ENCODE measurements around the gene MARCHF7.
"Not testable (repeated sequence)": the region's sequence is repeated elsewhere in the genome, so short reads cannot be mapped to it uniquely, and the experiment has no call there.

MARCHF7 gene

DNA sequence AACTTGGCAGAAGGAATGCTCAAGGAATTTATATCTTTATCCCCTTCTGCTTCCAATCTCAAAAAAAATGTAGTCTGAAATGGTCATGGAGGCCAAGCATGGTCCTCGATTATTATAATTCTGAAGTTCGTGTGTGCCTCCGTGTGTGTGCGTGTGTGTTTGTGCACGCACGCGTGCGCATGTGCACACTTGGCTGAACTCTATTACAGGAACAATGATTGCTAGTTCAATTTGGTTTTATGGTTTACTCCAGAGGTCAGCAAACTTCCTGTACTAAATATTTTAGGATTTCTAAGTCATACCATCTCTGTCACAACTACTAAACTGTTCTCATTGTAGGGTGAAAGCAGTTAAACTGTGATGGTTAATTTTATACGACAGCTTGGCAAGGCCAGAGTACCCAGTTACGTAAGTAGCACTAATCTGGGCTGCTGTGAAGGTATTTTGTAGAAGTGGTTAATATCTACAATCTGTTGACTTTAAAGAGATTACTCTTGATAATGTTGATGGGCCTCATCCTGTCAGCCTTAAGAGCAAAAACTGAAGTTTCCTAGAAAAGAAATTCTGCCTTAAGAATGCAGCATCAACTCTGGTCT, 5.8 kb upstream of the MARCHF7 start:
- WGBS (ENCODE audit: insufficient coverage, insufficient read length), result no CpG with 5 or more reads among the region's 10 CpGs
- no peak for DNase-seq (ENCODE audit: low read depth, low spot score)

DNA sequence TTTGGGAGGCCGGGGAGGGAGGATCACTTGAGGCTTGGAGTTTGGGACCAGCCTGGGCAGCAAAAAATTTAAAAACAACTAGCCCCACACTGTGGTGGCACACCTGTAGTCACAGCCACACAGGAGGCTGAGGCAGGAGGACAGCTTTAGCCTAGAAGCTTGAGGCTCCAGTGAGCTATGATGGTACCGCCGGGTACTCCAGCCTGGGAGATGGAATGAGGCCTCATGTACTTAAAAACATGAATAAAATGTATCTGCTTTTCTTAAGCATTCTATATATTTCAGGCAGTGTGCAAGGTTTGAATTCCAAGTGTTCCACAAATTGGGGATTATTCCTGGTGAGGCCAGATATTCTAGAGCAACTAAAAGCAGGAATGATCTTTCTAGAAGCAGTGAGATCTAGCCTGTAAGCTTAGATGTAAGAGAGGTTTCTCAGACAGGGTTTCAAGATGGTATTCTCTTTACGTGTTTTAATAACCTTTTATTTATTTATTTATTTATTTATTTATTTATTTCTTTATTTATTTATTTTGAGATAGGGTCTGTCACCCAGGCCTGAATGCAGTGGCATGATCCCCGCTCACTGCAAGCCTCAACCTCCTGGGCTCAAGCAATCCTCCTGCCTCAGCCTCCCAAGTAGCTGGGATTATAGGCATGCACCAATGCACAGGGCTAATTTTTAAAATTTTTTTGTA, 4.1 kb upstream of the MARCHF7 start:
- no peak for DNase-seq (ENCODE audit: low read depth, low spot score)
- Histone ChIP-seq H3K9me3 (ENCODE audit: control insufficient read depth, insufficient read depth, low read length) (no peaks in the 10 kb centered on the region), H3K27me3 (ENCODE audit: control insufficient read depth, insufficient read depth, low read length) (no peaks in the 10 kb centered on the region), H3K36me3 (ENCODE audit: control insufficient read depth, insufficient read depth, low read length) (peaks cover 2% of the 10 kb centered on the region; the same call in 1 of the 2 replicates), H3K4me3 (ENCODE audit: low read length) (no peak overlapping the region), H3K4me1 (ENCODE audit: control insufficient read depth, insufficient read depth, low read length) (no peaks in the 10 kb centered on the region), H3K27ac (ENCODE audit: low read length) (no peak overlapping the region)
- no CpG with 5 or more reads among the region's 5 CpGs for WGBS (ENCODE audit: insufficient coverage, insufficient read length)

More for the DNA sequence above, 5.8 kb upstream of the MARCHF7 start:
- Histone ChIP-seq H3K27me3 (ENCODE audit: control insufficient read depth, insufficient read depth, low read length) (no peaks in the 10 kb centered on the region), H3K4me3 (ENCODE audit: low read length) (no peak overlapping the region), H3K27ac (ENCODE audit: low read length) (no peak overlapping the region), H3K9me3 (ENCODE audit: control insufficient read depth, insufficient read depth, low read length) (no peaks in the 10 kb centered on the region), H3K4me1 (ENCODE audit: control insufficient read depth, insufficient read depth, low read length) (no peaks in the 10 kb centered on the region), H3K36me3 (ENCODE audit: control insufficient read depth, insufficient read depth, low read length) (peaks cover 2% of the 10 kb centered on the region; the same call in 1 of the 2 replicates)

DNA sequence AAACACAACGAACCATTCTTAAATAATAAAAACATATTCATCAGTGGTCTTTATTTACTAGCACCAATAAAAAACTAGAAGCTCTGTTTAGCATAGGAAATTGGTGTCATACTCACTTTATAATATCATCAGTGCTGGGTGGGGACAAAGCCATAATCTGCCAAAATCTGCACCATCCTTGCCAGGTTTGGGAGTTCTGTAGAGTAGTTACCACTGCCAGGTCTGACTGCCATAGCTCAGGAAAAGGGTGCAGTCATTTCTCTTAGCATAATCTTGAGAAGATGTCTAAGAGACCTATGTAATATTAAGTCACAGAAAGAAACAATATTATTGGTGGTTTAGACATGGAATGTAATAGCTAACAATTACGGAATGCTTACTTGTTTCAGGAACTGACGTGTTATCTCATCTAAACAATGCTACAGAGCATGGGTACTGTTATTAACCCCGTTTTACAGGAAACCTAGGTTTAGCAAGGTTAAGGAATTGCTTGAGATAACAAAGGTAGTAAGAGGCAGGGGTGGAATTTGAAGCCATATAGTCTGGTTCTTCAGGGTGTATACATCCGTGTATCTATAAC, 1.6 kb upstream of the MARCHF7 start:
- H3K27me3 ChIP-seq (ENCODE audit: control insufficient read depth, insufficient read depth, low read length), result no peaks in the 10 kb centered on the region

DNA sequence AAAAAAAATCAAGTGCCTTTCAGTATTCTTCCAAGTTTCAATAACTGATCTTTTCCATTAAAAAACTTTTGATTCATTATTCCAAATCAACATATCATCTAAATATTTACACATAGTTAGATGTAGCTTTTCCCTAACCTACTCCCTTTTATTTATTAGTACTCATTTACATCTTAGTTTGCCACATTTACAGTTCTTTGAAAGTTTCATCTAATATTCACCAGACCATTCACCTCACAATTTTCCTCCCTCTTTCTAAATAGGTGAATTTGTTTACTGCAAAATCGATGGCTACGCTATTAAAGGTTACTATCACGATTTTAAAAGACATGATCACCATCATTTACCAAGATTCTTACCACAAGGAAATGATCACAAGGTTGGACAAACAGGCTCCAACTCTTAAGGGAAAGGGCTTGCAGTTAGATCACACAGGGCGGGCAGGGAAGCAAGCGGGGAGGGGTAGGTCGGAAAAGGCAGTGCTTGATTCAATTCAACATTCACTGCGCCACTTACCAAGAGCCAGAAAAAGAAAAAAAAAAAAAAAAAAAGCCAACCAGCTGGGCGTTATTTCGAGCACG, 654 bp upstream of the MARCHF7 start:
- DNase-seq (ENCODE audit: low read depth, low spot score), result no peak
- Histone ChIP-seq H3K36me3 (ENCODE audit: control insufficient read depth, insufficient read depth, low read length) (no peaks in the 10 kb centered on the region), H3K9me3 (ENCODE audit: control insufficient read depth, insufficient read depth, low read length) (no peaks in the 10 kb centered on the region), H3K4me3 (ENCODE audit: low read length) (peak overlapping the region; percentile 96; the same call in 1 of the 2 replicates), H3K4me1 (ENCODE audit: control insufficient read depth, insufficient read depth, low read length) (no peaks in the 10 kb centered on the region; the same call in 1 of the 2 replicates), H3K27ac (ENCODE audit: low read length) (no peak overlapping the region), H3K27me3 (ENCODE audit: control insufficient read depth, insufficient read depth, low read length) (no peaks in the 10 kb centered on the region)
- WGBS (ENCODE audit: insufficient coverage, insufficient read length), result no CpG with 5 or more reads among the region's 10 CpGs

More for the DNA sequence above, 1.6 kb upstream of the MARCHF7 start:
- H3K9me3 ChIP-seq (ENCODE audit: control insufficient read depth, insufficient read depth, low read length), result no peaks in the 10 kb centered on the region
- WGBS (ENCODE audit: insufficient coverage, insufficient read length), result 100% methylated on average over 1 of the region's 5 CpGs
- no peak overlapping the region for H3K27ac ChIP-seq (ENCODE audit: low read length)
- H3K4me1 ChIP-seq (ENCODE audit: control insufficient read depth, insufficient read depth, low read length), result no peaks in the 10 kb centered on the region; the same call in 1 of the 2 replicates
- no peak overlapping the region for H3K4me3 ChIP-seq (ENCODE audit: low read length)
- DNase-seq (ENCODE audit: low read depth, low spot score), result no peak
- H3K36me3 ChIP-seq (ENCODE audit: control insufficient read depth, insufficient read depth, low read length), result peaks cover 2% of the 10 kb centered on the region; the same call in 1 of the 2 replicates

GRCh38 chr2:159712929-159713420, 669 bp downstream of the MARCHF7 start:
- Histone ChIP-seq H3K9me3 (ENCODE audit: control insufficient read depth, insufficient read depth, low read length) (no peaks in the 10 kb centered on the region), H3K4me3 (ENCODE audit: low read length) (peak overlapping the region; percentile 96), H3K27ac (ENCODE audit: low read length) (no peak overlapping the region), H3K36me3 (ENCODE audit: control insufficient read depth, insufficient read depth, low read length) (no peaks in the 10 kb centered on the region), H3K4me1 (ENCODE audit: control insufficient read depth, insufficient read depth, low read length) (no peaks in the 10 kb centered on the region; the same call in 1 of the 2 replicates), H3K27me3 (ENCODE audit: control insufficient read depth, insufficient read depth, low read length) (no peaks in the 10 kb centered on the region)
- no CpG with 5 or more reads among the region's 32 CpGs for WGBS (ENCODE audit: insufficient coverage, insufficient read length)
- no peak for DNase-seq (ENCODE audit: low read depth, low spot score)

- DNase-seq (ENCODE audit: low read depth, low spot score), result no peak
- H3K4me3 ChIP-seq (ENCODE audit: low read length), result peak overlapping the region; percentile 96; the same call in 1 of the 2 replicates
- no peaks in the 10 kb centered on the region for H3K9me3 ChIP-seq (ENCODE audit: control insufficient read depth, insufficient read depth, low read length)
- H3K27me3 ChIP-seq (ENCODE audit: control insufficient read depth, insufficient read depth, low read length), result no peaks in the 10 kb centered on the region
- WGBS (ENCODE audit: insufficient coverage, insufficient read length), result no CpG with 5 or more reads among the region's 5 CpGs
- H3K27ac ChIP-seq (ENCODE audit: low read length), result no peak overlapping the region
- no peaks in the 10 kb centered on the region; the same call in 1 of the 2 replicates for H3K4me1 ChIP-seq (ENCODE audit: control insufficient read depth, insufficient read depth, low read length)
- no peaks in the 10 kb centered on the region; the same call in 1 of the 2 replicates for H3K36me3 ChIP-seq (ENCODE audit: control insufficient read depth, insufficient read depth, low read length)
These were observed 1.4 kb downstream of the MARCHF7 start for GRCh38 chr2:159713631-159714246.

GRCh38 chr2:159714247-159714930, 2.1 kb downstream of the MARCHF7 start:
- no peak for DNase-seq (ENCODE audit: low read depth, low spot score)
- no CpG with 5 or more reads among the region's 8 CpGs for WGBS (ENCODE audit: insufficient coverage, insufficient read length)
- Histone ChIP-seq H3K4me1 (ENCODE audit: control insufficient read depth, insufficient read depth, low read length) (no peaks in the 10 kb centered on the region; the same call in 1 of the 2 replicates), H3K9me3 (ENCODE audit: control insufficient read depth, insufficient read depth, low read length) (no peaks in the 10 kb centered on the region), H3K36me3 (ENCODE audit: control insufficient read depth, insufficient read depth, low read length) (no peaks in the 10 kb centered on the region; the same call in 1 of the 2 replicates), H3K27me3 (ENCODE audit: control insufficient read depth, insufficient read depth, low read length) (no peaks in the 10 kb centered on the region), H3K27ac (ENCODE audit: low read length) (no peak overlapping the region), H3K4me3 (ENCODE audit: low read length) (no peak overlapping the region)

DNA sequence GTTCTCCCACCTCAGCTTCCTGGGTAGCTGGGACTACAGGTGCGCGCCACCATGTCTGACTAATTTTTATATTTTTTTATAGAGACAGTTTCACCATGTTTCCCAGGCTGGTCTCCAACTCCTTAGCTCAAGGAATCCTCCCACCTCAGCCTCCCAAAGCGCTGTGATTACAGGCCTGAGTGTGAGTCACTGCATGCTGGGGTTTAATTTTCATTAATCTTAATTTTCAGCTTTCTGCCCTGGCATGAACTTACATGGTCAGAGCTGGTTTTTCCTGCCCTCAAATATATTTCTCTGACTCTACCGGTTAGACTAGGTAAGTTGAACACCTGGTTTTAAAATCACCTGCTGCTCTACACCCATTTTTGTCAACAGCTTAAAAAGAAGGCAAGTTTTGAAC, 3.1 kb downstream of the MARCHF7 start:
- WGBS (ENCODE audit: insufficient coverage, insufficient read length), result no CpG with 5 or more reads among the region's 4 CpGs
- H3K36me3 ChIP-seq (ENCODE audit: control insufficient read depth, insufficient read depth, low read length), result no peaks in the 10 kb centered on the region; the same call in 1 of the 2 replicates

GRCh38 chr2:159716409-159716808, 4.1 kb downstream of the MARCHF7 start:
- not testable (repeated sequence) for H3K9me3 ChIP-seq (ENCODE audit: control insufficient read depth, insufficient read depth, low read length); H3K4me1 ChIP-seq (ENCODE audit: control insufficient read depth, insufficient read depth, low read length); DNase-seq (ENCODE audit: low read depth, low spot score); H3K36me3 ChIP-seq (ENCODE audit: control insufficient read depth, insufficient read depth, low read length); H3K27me3 ChIP-seq (ENCODE audit: control insufficient read depth, insufficient read depth, low read length); H3K4me3 ChIP-seq (ENCODE audit: low read length); H3K27ac ChIP-seq (ENCODE audit: low read length)
- WGBS (ENCODE audit: insufficient coverage, insufficient read length), result no CpG with 5 or more reads among the region's 4 CpGs

More for the DNA sequence above, 3.1 kb downstream of the MARCHF7 start:
- H3K27me3 ChIP-seq (ENCODE audit: control insufficient read depth, insufficient read depth, low read length), result no peaks in the 10 kb centered on the region
- DNase-seq (ENCODE audit: low read depth, low spot score), result no peak
- H3K9me3 ChIP-seq (ENCODE audit: control insufficient read depth, insufficient read depth, low read length), result no peaks in the 10 kb centered on the region
- no peaks in the 10 kb centered on the region; the same call in 1 of the 2 replicates for H3K4me1 ChIP-seq (ENCODE audit: control insufficient read depth, insufficient read depth, low read length)
- no peak overlapping the region for H3K4me3 ChIP-seq (ENCODE audit: low read length)
- no peak overlapping the region for H3K27ac ChIP-seq (ENCODE audit: low read length)
